Type B pancreatic cell (in vitro differentiated cells): ENCODE data around the gene CCDC158. TPM values are rescaled to one million over a fixed set of nuclear protein-coding genes. Genes with fewer than 3 reads are reported as not detected.
A peak's percentile ranks its signal among the peaks of the same experiment; 100 is the strongest.

ENCODE experiments used
- DNase-seq: peaks from one replicate; pipeline ENCODE4 v3.0.0; 2021; ENCODE audit warnings: mixed read lengths; ENCODE audit not compliant: unreplicated experiment; ENCODE audit errors: extremely low spot score
- H3K27ac Mint-ChIP-seq: 2 replicates; pipeline ENCODE4 v1.8.0; 2021; ENCODE audit warnings: mild to moderate bottlenecking, mixed read lengths
- H3K27me3 Mint-ChIP-seq: 2 replicates; pipeline ENCODE4 v1.8.0; 2021; ENCODE audit warnings: mixed read lengths
- H3K36me3 Mint-ChIP-seq: 2 replicates; pipeline ENCODE4 v1.8.0; 2021; ENCODE audit warnings: mixed read lengths
- H3K4me1 Mint-ChIP-seq: one replicate; pipeline ENCODE4 v1.8.0; 2021; ENCODE audit warnings: mixed read lengths; ENCODE audit not compliant: unreplicated experiment
- H3K4me3 Mint-ChIP-seq: 2 replicates; pipeline ENCODE4 v1.8.0; 2021; ENCODE audit warnings: mild to moderate bottlenecking, mixed read lengths
- H3K9me3 Mint-ChIP-seq: 2 replicates; pipeline ENCODE4 v1.8.0; 2021; ENCODE audit warnings: mixed read lengths
- CTCF ChIP-seq: fragments of 200-600 bp; sonication (generic); conservative IDR thresholded peaks from 2 replicates; pipeline ENCODE4 v1.5.0; 2021; ENCODE audit warnings: antibody characterized with exemption, mild to moderate bottlenecking
- total RNA-seq: library from RNA; stranded (reverse); gene quantifications from 2 replicates; pipeline ENCODE4 v1.2.1, GENCODE V29; 2021; ENCODE audit warnings: low replicate concordance

CCDC158 gene
- total RNA-seq, 1 donor from 2014 or later = not detected

GRCh38 chr4:76315267-76315918, 105.5 kb downstream of the CCDC158 start:
- Mint-ChIP-seq H3K9me3 (peaks cover 18% of the 10 kb centered on the region), H3K4me3 (no peak overlapping the region), H3K27ac (no peak overlapping the region), H3K4me1 (no peaks in the 10 kb centered on the region), H3K36me3 (no peaks in the 10 kb centered on the region), H3K27me3 (no peaks in the 10 kb centered on the region)
- no peak for TF ChIP-seq CTCF
- DNase-seq = no peak

GRCh38 chr4:76313547-76313946, 107.4 kb downstream of the CCDC158 start:
- DNase-seq = no peak
- H3K27me3 Mint-ChIP-seq = no peaks in the 10 kb centered on the region
- H3K9me3 Mint-ChIP-seq = peaks cover 14% of the 10 kb centered on the region
- H3K4me1 Mint-ChIP-seq = peaks cover 3% of the 10 kb centered on the region
- no peak overlapping the region for H3K27ac Mint-ChIP-seq
- peaks cover 6% of the 10 kb centered on the region for H3K36me3 Mint-ChIP-seq
- H3K4me3 Mint-ChIP-seq = no peak overlapping the region
- TF ChIP-seq CTCF = no peak

GRCh38 chr4:76312457-76312856, 108.5 kb downstream of the CCDC158 start:
- no peaks in the 10 kb centered on the region for H3K27me3 Mint-ChIP-seq
- H3K4me1 Mint-ChIP-seq = peaks cover 5% of the 10 kb centered on the region
- no peak overlapping the region for H3K4me3 Mint-ChIP-seq
- H3K27ac Mint-ChIP-seq = no peak overlapping the region
- peaks cover 14% of the 10 kb centered on the region for H3K9me3 Mint-ChIP-seq
- no peak for DNase-seq
- peaks cover 6% of the 10 kb centered on the region for H3K36me3 Mint-ChIP-seq
- no peak for TF ChIP-seq CTCF

- H3K36me3 Mint-ChIP-seq = peaks cover 6% of the 10 kb centered on the region
- no peak overlapping the region for H3K4me3 Mint-ChIP-seq
- H3K27me3 Mint-ChIP-seq = no peaks in the 10 kb centered on the region
- peak overlapping the region; percentile 58 for H3K27ac Mint-ChIP-seq
- H3K4me1 Mint-ChIP-seq = peaks cover 5% of the 10 kb centered on the region
- TF ChIP-seq CTCF = no peak
- H3K9me3 Mint-ChIP-seq = peaks cover 9% of the 10 kb centered on the region
- no peak for DNase-seq
Observed at GRCh38 chr4:76311896-76312331, 109.0 kb downstream of the CCDC158 start.

- no peak overlapping the region for H3K27ac Mint-ChIP-seq
- no peak for TF ChIP-seq CTCF
- no peaks in the 10 kb centered on the region for H3K27me3 Mint-ChIP-seq
- H3K4me1 Mint-ChIP-seq = peaks cover 5% of the 10 kb centered on the region
- H3K4me3 Mint-ChIP-seq = no peak overlapping the region
- H3K36me3 Mint-ChIP-seq = peaks cover 6% of the 10 kb centered on the region
- no peaks in the 10 kb centered on the region for H3K9me3 Mint-ChIP-seq
- DNase-seq = no peak
Observed at GRCh38 chr4:76310683-76311082, 110.3 kb downstream of the CCDC158 start.
